Right renal cortex interstitium (tissue), 3 donors: Measurements from ENCODE around the gene INSRR. TPM values are rescaled to one million over a fixed set of nuclear protein-coding genes. Genes with fewer than 3 reads are reported as not detected.

Experiments
- DNase-seq, 3 donors: peaks; one replicate each; pipeline ENCODE4 v3.0.0-alpha.2; 2013; ENCODE audit warnings: low read depth in 3 of 3, low spot score in 2 of 3
- polyA plus RNA-seq, 3 donors: library from polyadenylated mRNA; unstranded; fragments of 120-200 nt; gene quantifications; one replicate each; pipeline ENCODE4 v1.2.1, GENCODE V29; 2013; ENCODE audit not compliant: insufficient read length in 3 of 3

Gene INSRR
- polyA plus RNA-seq, 3 donors = 1.3 to 2.1 (median 1.7) TPM

GRCh38 chr1:156808186-156809030 is 50.5 kb downstream of the INSRR start:
- DNase-seq = no peak

- no peak for DNase-seq
Observed at GRCh38 chr1:156807627-156808026, 51.3 kb downstream of the INSRR start.

DNA sequence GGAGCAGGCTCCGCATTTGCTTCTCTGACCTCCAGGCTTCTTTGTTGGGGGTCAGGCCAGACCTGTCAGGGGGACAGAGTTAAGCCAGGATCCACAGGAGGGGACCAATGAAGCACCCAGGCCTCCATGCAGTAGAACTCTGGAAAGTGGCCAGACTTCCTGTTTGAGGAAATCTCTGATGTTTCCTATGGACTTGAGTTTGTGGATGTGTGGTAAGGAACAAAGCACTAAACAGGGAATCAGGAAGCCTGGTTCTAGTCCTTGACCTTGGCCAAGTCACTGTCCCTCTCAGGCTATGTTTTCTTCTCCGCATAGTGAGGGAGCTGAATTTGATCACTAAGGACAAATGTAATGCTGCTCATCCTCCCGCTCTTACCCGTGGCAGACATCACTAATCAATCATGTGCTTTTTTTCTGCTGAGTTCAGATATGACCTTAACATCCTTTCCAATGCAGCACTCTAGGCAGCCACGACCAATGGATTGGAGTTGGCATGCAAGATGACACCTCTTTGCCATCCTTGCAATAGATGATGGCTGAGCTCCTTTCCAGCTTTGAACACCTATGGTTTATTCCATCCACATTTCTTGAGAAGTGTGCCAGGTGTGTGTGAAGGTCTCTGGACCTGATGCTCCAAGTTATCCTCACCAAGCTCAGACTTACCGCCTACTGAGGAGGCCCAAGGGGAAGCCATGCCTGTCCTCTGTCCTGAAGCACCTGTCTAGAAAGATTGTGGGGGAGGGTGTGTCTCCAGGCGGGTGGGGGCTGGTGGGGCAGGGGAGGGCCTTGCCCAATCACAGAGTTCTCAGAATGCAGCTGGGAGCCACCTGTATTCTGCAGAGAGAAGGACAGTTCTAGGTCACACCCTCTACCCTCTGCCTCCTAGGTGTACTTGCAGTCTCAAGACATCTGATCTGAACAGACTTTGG is 52.1 kb downstream of the INSRR start:
- no peak for DNase-seq

DNA sequence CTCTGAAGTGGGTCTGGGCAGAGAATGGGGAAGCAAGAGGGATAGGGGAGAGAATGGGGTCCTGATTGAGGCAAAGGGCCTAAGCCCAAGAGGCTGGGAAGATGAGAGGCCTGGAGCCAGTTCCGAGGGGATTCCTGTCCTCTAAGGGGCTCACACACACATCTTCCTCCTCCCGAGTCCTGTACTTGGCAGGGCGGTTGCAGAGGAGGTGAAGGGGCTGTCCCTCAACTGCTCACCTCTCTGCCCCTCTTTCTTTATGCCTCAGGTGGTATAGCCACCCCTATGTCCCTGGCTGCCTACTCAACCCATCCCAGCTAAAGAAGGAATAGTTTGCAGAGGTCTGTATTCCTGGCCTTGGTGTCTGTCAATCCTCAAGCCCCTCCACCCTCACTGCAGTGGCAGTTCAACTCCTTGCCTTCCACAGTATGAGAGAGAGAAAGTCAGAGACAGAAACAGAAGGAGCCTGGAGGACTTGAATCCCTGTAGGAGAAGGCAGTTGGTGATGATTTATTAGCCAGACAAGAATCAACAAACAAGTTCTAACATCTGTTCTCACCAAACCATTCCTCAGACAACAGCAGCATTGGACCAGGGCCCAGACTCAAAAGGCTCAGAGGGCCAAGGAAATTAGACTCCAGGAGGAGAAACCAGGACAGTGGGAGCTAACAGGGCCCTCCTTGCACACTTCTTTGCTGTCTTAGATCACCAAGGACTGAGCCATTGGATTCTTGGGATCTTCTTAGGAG is 53.0 kb downstream of the INSRR start:
- DNase-seq = peak in 1 of 3 donors; percentile 75

DNA sequence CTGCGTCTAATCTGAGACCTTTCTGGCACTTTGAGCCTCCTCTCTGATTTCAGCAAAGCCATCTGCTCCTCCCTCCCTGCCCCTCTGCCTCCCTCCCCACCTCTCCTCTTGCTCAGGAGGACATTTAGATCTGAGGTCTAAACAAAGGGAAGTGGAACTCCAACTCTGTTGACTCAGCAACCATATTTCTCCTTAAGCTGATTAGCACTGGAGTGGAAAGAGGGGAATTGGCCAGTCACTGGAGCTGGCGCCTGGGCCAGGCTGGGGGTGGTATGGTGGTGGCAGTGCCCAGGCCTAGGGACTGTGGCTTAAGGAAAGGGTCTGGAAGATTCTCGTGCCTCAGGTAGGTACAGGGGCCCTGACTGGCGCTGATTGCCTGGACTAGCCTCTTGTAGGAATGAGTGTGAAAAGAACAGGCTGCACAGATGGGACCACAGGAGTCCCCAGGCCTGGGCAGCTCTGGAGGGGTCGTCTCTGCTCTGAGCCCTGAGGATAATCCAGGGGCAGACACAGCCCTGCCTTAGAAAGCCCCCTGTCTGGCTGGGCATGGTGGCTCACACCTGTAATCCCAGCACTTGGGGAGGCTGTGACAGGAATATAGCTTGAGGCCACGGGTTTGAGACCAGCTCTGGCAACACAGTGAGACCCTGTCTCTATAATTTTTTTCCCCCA is 54.2 kb downstream of the INSRR start:
- no peak for DNase-seq

- no peak for DNase-seq
Observed at GRCh38 chr1:156804026-156804425, 54.9 kb downstream of the INSRR start.

DNA sequence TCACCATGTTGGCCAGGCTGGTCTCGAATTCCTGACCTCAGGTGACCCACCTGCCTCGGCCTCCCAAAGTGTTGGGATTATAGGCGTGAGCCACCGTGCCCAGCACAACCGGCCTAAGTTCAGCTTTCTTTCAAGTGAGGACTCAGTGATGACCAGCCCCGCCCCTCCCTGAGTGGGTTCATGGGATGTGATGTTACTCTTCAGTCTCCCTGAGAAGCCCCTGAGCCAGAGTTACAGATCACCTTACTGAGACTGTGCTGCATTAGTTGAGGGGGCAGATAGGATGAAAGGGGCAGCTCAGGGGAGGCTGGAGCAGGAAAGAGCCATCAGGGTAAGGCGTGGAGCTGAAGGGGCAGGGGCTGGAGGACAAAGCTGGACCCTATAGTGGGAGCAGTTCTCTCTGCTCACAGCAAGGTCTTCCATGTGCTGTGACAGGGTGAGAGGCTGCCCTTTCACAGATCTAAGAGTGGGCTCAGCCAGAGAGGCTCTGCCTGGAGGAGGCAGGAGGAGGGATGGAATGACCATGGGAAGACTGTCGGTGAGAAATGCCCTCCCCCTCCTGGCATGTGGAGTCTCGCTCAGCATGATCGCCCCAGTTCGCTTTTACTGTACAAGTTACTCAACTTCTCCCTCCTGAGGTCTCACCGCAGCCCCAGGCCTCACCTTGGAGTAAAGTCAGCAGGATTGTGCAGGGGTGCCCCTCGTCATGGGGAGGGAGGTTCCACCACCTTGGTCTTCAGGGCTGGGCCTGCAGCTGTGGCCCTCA is 55.6 kb downstream of the INSRR start:
- no peak for DNase-seq

DNA sequence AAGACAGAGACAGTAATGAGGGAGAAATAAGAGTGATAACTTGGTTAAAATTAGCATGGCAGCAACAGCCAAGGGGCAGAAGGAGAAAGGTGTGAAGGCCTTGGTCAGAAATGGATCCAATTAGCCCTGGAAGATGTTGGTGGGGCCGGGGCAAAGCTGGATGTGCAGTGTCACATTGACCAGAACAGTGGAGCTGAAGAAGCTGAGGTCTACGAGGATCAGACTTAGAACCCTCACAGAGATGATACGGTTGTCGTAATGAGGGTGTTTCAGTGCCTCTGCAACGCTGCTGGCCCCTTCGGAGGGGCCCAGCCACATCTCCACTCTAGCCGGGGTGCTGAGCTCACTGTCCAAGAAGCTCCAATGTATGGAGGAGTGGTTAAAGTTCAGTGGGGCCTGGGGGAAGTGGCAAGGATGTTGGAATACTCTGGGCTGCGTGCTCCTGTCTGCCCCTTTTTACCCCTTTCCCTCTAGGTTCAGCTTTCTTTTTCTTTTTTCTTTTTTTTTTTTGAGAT is 56.4 kb downstream of the INSRR start:
- no peak for DNase-seq

DNA sequence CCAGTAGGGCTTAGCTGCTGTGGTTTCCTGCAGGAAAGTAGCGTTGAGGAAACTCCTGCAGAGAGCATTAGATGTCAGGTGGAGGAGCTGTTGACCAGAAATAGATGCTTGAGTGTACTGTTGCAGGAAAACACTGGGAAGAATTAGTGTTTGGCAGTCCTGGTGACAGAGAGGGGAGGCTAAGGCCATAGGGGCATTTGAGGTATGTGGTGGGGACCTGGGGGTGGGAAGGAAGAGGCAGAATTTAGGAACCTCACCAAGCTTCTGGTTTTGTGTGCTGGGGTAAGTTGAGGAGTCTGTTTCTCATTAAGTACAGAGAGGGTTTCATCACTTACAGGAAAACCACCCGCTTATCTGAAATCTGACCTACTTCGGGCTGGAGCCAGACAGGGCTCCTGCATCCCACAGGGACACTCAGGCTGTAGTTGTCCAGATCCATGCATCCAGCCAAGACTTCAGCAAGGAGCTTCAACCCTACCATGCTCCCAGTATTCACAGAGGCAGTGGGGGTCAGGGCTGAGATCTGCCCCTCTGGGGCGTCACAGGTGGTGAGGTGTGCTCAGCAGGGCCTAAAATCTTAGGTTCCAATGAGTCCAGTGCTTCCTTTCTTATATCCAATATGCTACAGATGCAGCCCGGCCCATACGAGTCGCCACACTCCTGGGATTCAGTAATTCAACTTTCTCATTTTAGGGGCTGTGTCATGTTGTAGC is 57.4 kb downstream of the INSRR start:
- no peak for DNase-seq

- DNase-seq = no peak
Observed at GRCh38 chr1:156797212-156797871, 61.6 kb downstream of the INSRR start.

DNA sequence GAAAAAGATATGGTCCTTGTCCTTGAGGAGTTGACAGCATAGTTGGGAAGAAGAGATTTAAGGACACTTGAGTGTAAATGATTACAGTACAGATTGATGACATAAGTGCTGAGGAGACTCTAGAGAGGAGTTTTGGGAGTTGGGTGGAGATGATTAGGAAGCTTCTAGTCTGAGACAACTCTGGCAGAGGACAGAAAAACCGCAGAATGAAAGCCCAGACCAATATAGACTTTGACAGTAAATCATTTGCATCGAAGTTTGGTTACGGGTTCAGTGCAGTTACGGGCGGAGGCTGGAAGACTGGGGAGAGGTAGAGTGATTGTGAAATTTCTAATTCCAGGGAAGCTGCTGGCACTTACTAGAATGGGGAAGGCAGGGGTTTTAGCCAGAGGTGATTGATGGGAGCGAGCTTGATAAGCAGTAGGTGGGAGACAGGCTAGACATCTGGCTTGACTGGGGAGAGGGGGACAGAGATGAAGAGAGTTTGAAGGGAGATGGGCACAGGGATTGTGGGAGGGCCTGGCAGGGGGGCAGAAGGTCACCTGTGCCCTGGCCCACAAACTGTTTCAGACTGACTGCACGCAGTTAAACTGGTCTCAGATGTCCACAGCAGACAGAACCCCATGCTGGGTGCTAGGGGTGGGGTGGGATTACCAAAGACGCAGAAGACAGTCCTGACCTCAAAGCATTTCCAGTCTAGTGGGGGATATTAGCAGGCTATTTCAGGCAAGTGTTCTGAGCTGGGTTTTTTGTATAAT is 62.4 kb downstream of the INSRR start:
- no peak for DNase-seq

GRCh38 chr1:156795787-156796186 is 63.1 kb downstream of the INSRR start:
- DNase-seq = no peak

DNA sequence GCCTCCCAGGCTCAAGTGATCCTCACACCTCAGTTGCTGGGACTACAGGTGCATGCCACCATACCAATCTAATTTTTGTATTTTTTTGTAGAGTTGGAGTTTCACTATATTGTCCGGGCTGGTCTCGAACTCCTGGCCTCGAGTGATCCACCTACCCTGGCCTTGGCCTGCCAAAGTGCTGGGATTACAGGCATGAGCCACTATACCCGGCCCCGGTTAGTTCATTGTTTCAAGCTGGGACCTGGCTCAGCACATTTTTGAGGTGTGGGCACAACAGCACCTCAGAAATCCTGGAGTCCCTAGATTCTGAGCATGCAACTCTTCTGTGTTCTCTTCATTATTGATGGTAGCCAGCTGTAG is 63.6 kb downstream of the INSRR start:
- no peak for DNase-seq

- DNase-seq = no peak
Observed at GRCh38 chr1:156794506-156795373, 64.2 kb downstream of the INSRR start.
